Thymus (tissue), 11 donors: Measurements from ENCODE around the gene PCDHGA1. TPM values are rescaled to one million over a fixed set of nuclear protein-coding genes. Genes with fewer than 3 reads are reported as not detected.

Source experiments
- DNase-seq, 9 donors: peaks; one replicate each; pipeline ENCODE4 v3.0.0-alpha.2; 2013; ENCODE audit warnings: low spot score in 9 of 9, low read depth in 6 of 9, missing footprints in 1 of 9
- H3K27ac ChIP-seq, 2 donors: one replicate each; pipeline ENCODE4 v1.5.1; 2013; ENCODE audit warnings: control low read depth in 1 of 2, low read depth in 1 of 2, low read length in 1 of 2, mild to moderate bottlenecking in 1 of 2, moderate library complexity in 1 of 2
- H3K27me3 ChIP-seq, 2 donors: one replicate each; pipeline ENCODE4 v1.5.1; 2013; ENCODE audit warnings: low read length in 1 of 2; ENCODE audit not compliant: control insufficient read depth in 2 of 2, insufficient read depth in 1 of 2
- H3K36me3 ChIP-seq, 2 donors: one replicate each; pipeline ENCODE4 v1.5.1; 2013; ENCODE audit warnings: low read length in 1 of 2, mild to moderate bottlenecking in 1 of 2, moderate library complexity in 1 of 2; ENCODE audit not compliant: control insufficient read depth in 2 of 2, insufficient read depth in 2 of 2
- H3K4me1 ChIP-seq, 2 donors: one replicate each; pipeline ENCODE4 v1.5.1; 2013; ENCODE audit warnings: low read length in 2 of 2; ENCODE audit not compliant: control insufficient read depth in 2 of 2, insufficient read depth in 2 of 2
- H3K4me3 ChIP-seq, 2 donors: one replicate each; pipeline ENCODE4 v1.5.1; 2013; ENCODE audit warnings: low read length in 2 of 2, control low read depth in 1 of 2, mild to moderate bottlenecking in 1 of 2
- H3K9me3 ChIP-seq, 2 donors: one replicate each; pipeline ENCODE4 v1.5.1; 2013; ENCODE audit warnings: low read length in 1 of 2, mild to moderate bottlenecking in 1 of 2; ENCODE audit not compliant: control insufficient read depth in 2 of 2, insufficient read depth in 1 of 2
- WGBS: extraction: QIAGEN DNeasy Blood & Tissue Kit; methylation state at CpG from one replicate; pipeline ENCODE4 v1.1.7; 2013; 5-methylcytosine and 5-hydroxymethylcytosine counted together
- polyA plus RNA-seq: library from polyadenylated mRNA; stranded (reverse); fragments of 200-250 nt; gene quantifications from one replicate; pipeline ENCODE4 v1.2.3, GENCODE V29; 2013
- total RNA-seq: library from RNA; stranded (reverse); fragments of 120-200 nt; gene quantifications from one replicate; pipeline ENCODE4 v1.2.4, GENCODE V29; 2013
- donor health status: healthy.

PCDHGA1 gene
- total and polyA plus RNA-seq, 2 donors, result 0.09 to 0.16 TPM

- DNase-seq, result no peak
- peaks cover 3 to 48% of the 10 kb centered on the region in 2 donors for H3K27me3 ChIP-seq
- H3K4me1 ChIP-seq, result peaks cover 0 to 3% of the 10 kb centered on the region in 2 donors
- peaks cover 11 to 34% of the 10 kb centered on the region in 2 donors for H3K9me3 ChIP-seq
- H3K36me3 ChIP-seq, result no peaks in the 10 kb centered on the region
- WGBS, result 70% methylated on average over 5 of the region's 5 CpGs
- H3K4me3 ChIP-seq, result no peak overlapping the region
- no peak overlapping the region for H3K27ac ChIP-seq
Observed at GRCh38 chr5:141356133-141356532, 25.8 kb downstream of the PCDHGA1 start.

DNA sequence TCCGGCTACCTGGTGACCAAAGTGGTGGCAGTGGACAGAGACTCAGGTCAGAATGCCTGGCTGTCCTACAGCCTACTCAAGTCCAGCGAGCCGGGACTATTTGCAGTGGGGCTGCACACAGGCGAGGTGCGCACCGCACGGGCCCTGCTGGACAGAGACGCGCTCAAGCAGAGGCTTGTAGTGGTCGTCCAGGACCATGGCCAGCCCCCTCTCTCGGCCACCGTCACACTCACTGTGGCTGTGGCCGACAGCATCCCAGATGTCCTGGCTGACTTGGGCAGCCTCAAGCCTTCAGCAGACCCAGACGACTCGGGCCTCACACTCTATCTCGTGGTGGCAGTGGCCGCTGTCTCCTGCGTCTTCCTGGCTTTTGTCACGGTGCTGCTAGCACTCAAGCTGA lies 26.6 kb downstream of the PCDHGA1 start:
- Histone ChIP-seq H3K9me3 (peaks cover 16 to 41% of the 10 kb centered on the region in 2 donors), H3K27me3 (peaks cover 3 to 49% of the 10 kb centered on the region in 2 donors), H3K27ac (no peak overlapping the region), H3K4me3 (no peak overlapping the region), H3K4me1 (peaks cover 0 to 3% of the 10 kb centered on the region in 2 donors), H3K36me3 (no peaks in the 10 kb centered on the region)
- no peak for DNase-seq
- WGBS, result 58% methylated on average over 19 of the region's 19 CpGs

- WGBS, result 24% methylated on average over 24 of the region's 24 CpGs
- H3K36me3 ChIP-seq, result no peaks in the 10 kb centered on the region
- H3K27me3 ChIP-seq, result peaks cover 13 to 62% of the 10 kb centered on the region in 2 donors
- peaks cover 27 to 44% of the 10 kb centered on the region in 2 donors for H3K9me3 ChIP-seq
- peak in 4 of 9 donors; percentile 8 to 52 (median 20) for DNase-seq
- peaks cover 0 to 3% of the 10 kb centered on the region in 2 donors for H3K4me1 ChIP-seq
- H3K4me3 ChIP-seq, result peak within 1 kb of the TSS; percentile 28 to 38
- H3K27ac ChIP-seq, result no peak within 1 kb of the TSS
Observed at GRCh38 chr5:141359790-141360426, 29.6 kb downstream of the PCDHGA1 start, which contains the start of gene PCDHGB2. PCDHGB2 (plus strand) TSS chr5:141359994; CDS start chr5:141360136, 142 bp downstream.

GRCh38 chr5:141360685-141361084 lies 30.4 kb downstream of the PCDHGA1 start:
- Histone ChIP-seq H3K4me3 (no peak overlapping the region), H3K36me3 (no peaks in the 10 kb centered on the region), H3K27ac (no peak overlapping the region), H3K27me3 (peaks cover 13 to 62% of the 10 kb centered on the region in 2 donors), H3K9me3 (peaks cover 25 to 39% of the 10 kb centered on the region in 2 donors), H3K4me1 (peaks cover 0 to 3% of the 10 kb centered on the region in 2 donors)
- no peak for DNase-seq
- 45% methylated on average over 15 of the region's 15 CpGs for WGBS

DNA sequence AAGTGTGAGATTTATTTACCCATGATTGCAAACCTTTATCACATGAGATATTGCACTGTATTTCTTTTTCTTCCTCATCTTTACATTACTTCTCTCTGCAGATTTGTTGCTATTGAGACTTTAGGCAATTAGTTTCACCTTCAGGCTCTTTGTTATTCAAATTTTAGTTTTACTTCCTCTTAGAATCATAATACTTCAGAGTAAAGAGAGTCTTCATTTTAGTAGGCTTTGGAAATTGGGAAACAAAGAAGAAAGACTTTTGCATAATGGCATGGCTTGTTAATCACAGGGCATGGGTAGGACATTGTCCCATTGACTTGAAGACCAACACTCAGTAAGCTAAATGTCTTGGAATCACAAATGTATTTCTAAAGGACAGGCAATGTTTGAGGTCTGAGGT lies 32.4 kb downstream of the PCDHGA1 start:
- Histone ChIP-seq H3K36me3 (no peaks in the 10 kb centered on the region), H3K4me1 (peaks cover 0 to 3% of the 10 kb centered on the region in 2 donors), H3K27me3 (peaks cover 13 to 62% of the 10 kb centered on the region in 2 donors), H3K4me3 (no peak overlapping the region), H3K27ac (no peak overlapping the region), H3K9me3 (peaks cover 24 to 37% of the 10 kb centered on the region in 2 donors)
- no peak for DNase-seq

GRCh38 chr5:141363952-141364660 lies 33.8 kb downstream of the PCDHGA1 start, which contains the start of gene PCDHGA5:
PCDHGA5 (plus strand) TSS chr5:141364162; CDS start chr5:141364331, 169 bp downstream.
- no peak within 1 kb of the TSS for H3K4me3 ChIP-seq
- 29% methylated on average over 34 of the region's 34 CpGs for WGBS
- H3K27me3 ChIP-seq, result peaks cover 13 to 62% of the 10 kb centered on the region in 2 donors
- H3K9me3 ChIP-seq, result peaks cover 24 to 37% of the 10 kb centered on the region in 2 donors
- no peaks in the 10 kb centered on the region for H3K36me3 ChIP-seq
- no peak for DNase-seq
- H3K27ac ChIP-seq, result no peak within 1 kb of the TSS
- H3K4me1 ChIP-seq, result peaks cover 0 to 3% of the 10 kb centered on the region in 2 donors

DNA sequence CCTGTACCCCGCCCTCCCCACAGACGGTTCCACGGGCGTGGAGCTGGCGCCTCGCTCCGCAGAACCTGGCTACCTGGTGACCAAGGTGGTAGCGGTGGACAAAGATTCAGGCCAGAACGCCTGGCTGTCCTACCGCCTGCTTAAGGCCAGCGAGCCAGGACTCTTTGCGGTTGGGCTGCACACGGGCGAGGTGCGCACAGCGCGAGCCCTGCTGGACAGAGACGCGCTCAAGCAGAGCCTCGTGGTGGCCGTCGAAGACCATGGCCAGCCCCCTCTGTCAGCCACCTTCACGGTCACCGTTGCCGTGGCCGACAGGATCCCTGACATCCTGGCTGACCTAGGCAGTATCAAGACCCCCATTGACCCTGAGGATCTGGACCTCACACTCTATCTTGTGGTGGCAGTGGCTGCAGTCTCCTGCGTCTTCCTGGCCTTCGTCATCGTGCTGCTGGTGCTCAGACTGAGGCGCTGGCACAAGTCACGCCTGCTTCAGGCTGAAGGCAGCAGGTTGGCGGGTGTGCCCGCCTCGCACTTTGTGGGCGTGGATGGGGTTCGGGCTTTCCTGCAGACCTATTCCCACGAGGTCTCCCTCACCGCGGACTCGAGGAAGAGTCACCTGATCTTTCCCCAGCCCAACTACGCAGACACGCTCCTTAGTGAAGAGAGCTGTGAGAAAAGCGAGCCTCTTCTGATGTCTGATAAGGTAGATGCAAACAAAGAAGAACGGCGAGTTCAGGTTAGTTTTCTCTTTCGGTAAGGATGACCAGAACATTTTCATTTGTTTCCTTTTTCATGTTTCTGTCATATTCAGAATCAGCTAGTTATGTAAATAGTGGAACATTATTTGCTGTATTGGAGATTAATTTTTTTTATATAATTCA lies 35.9 kb downstream of the PCDHGA1 start:
- Histone ChIP-seq H3K27me3 (peaks cover 10 to 65% of the 10 kb centered on the region in 2 donors), H3K27ac (no peak overlapping the region), H3K4me1 (no peaks in the 10 kb centered on the region), H3K36me3 (no peaks in the 10 kb centered on the region), H3K9me3 (peaks cover 19 to 43% of the 10 kb centered on the region in 2 donors), H3K4me3 (no peak overlapping the region)
- WGBS, result 41% methylated on average over 46 of the region's 46 CpGs
- no peak for DNase-seq

DNA sequence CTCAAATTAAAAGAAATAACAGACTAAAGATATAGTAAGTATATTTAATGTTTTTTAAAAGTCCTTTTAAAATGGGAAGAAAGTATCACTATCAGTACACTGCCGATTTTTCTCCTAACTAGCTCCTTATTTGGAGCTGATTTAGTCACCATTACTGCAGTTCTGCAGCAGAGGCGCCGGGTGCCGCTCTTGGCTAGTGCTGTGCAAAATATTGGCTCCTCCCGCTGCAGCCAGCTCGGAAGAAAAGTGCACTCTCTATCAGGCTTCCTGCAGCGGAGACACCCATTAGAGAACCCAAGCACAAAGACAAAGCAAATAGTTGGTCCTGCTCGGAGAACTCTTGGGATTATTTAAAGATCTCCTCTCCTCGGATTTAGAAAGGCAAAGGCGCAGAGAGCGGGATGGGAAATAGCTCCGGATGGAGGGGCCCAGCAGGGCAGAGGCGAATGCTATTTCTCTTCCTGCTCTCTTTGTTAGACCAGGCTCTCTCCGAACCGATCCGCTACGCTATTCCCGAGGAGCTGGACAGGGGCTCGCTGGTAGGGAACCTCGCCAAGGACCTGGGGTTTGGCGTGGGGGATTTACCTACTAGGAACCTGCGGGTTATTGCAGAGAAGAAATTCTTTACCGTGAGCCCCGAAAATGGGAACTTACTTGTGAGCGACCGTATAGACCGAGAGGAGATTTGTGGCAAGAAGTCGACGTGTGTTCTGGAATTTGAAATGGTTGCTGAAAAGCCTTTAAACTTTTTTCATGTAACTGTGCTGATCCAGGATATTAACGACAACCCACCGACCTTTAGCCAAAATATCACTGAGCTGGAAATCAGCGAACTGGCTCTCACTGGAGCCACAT lies 39.9 kb downstream of the PCDHGA1 start, which contains the start of gene PCDHGB3:
PCDHGB3 (plus strand) TSS at position 249 of the 855 bp plus-strand sequence; CDS start at position 402, 153 bp downstream.
- peak in 1 of 9 donors; percentile 39 for DNase-seq
- H3K4me3 ChIP-seq, result peak within 1 kb of the TSS; percentile 12 to 19
- H3K27ac ChIP-seq, result no peak within 1 kb of the TSS
- H3K4me1 ChIP-seq, result no peaks in the 10 kb centered on the region
- peaks cover 0 to 68% of the 10 kb centered on the region in 2 donors for H3K27me3 ChIP-seq
- 18% methylated on average over 32 of the region's 32 CpGs for WGBS
- peaks cover 16 to 49% of the 10 kb centered on the region in 2 donors for H3K9me3 ChIP-seq
- no peaks in the 10 kb centered on the region for H3K36me3 ChIP-seq
